Measurements from ENCODE around the gene RPL36A. TPM values are rescaled to one million over a fixed set of nuclear protein-coding genes. Genes with fewer than 3 reads are reported as not detected.

Gene RPL36A
- total and polyA plus RNA-seq, 4 donors = 123 to 519 (median 379) TPM

- no peak for TF ChIP-seq ATF3 (IDR thresholded peaks at IDR 0.05)
- no peak for TF ChIP-seq NR2F2 (IDR thresholded peaks at IDR 0.05)
- TF ChIP-seq HNF4A (conservative IDR thresholded peaks at IDR 0.05) = peak in 1 of 2 donors; percentile 15
- peak; percentile 70 for TF ChIP-seq SP1 (IDR thresholded peaks at IDR 0.05)
- TF ChIP-seq CTCF (IDR thresholded peaks at IDR 0.05; ENCODE audit: low read depth, low read length, missing input control) = no peak
- peak; percentile 5 for TF ChIP-seq MAX (IDR thresholded peaks at IDR 0.05)
These were observed 17.1 kb downstream of the RPL36A start, which contains the start of the genes GLA and HNRNPH2 (continued) for GRCh38 chrX:101407748-101408531.

GRCh38 chrX:101408532-101408841 is 17.7 kb downstream of the RPL36A start:
- peak overlapping the region; percentile 84 to 92 for H3K9ac ChIP-seq (ENCODE audit: low read depth in 1 of 2, low read length in 2 of 2)
- H3K9me3 ChIP-seq (ENCODE audit: control insufficient read depth in 4 of 4, low read length in 3 of 4) = no peaks in the 10 kb centered on the region
- H3K36me3 ChIP-seq (ENCODE audit: control insufficient read depth in 4 of 4, insufficient read depth in 3 of 4, low read depth in 1 of 4, low read length in 3 of 4) = peaks cover 2 to 11% (median 7%) of the 10 kb centered on the region in 4 donors
- peak overlapping the region; percentile 69 to 83 (median 73) for H3K4me3 ChIP-seq (ENCODE audit: low read depth in 1 of 3, low read length in 3 of 3)
- TF ChIP-seq CTCF (IDR thresholded peaks at IDR 0.05; ENCODE audit: low read depth, low read length, missing input control) (no peak), RXRA (IDR thresholded peaks at IDR 0.05) (no peak), HNF4A (conservative IDR thresholded peaks at IDR 0.05) (no peak), FOXA1 (IDR thresholded peaks at IDR 0.05) (no peak), TAF1 (conservative IDR thresholded peaks at IDR 0.05) (no peak), JUND (IDR thresholded peaks at IDR 0.05) (no peak), RAD21 (IDR thresholded peaks at IDR 0.05) (no peak), ZBTB33 (IDR thresholded peaks at IDR 0.05) (no peak), EGR1 (IDR thresholded peaks at IDR 0.05; ENCODE audit: low read depth in 2 of 2) (no peak), SP1 (IDR thresholded peaks at IDR 0.05) (no peak), HNF4G (IDR thresholded peaks at IDR 0.05) (no peak), MAX (IDR thresholded peaks at IDR 0.05) (no peak), YY1 (IDR thresholded peaks at IDR 0.05) (no peak), NR2F2 (IDR thresholded peaks at IDR 0.05) (no peak), FOXA2 (IDR thresholded peaks at IDR 0.05) (no peak), ATF3 (IDR thresholded peaks at IDR 0.05) (no peak), GABPA (IDR thresholded peaks at IDR 0.05 in 1 of 2, conservative IDR thresholded peaks at IDR 0.05 in 1 of 2) (no peak), REST (IDR thresholded peaks at IDR 0.05) (no peak)
- no peaks in the 10 kb centered on the region for H3K27me3 ChIP-seq (ENCODE audit: control insufficient read depth in 4 of 4, insufficient read depth in 4 of 4, low read length in 3 of 4)
- H3K4me1 ChIP-seq (ENCODE audit: control insufficient read depth in 4 of 4, insufficient read depth in 4 of 4, low read length in 3 of 4) = peaks cover 1 to 21% (median 9%) of the 10 kb centered on the region in 4 donors
- no peak for DNase-seq (ENCODE audit: low spot score)
- H3K27ac ChIP-seq (ENCODE audit: low read depth in 1 of 2, low read length in 2 of 2) = peak overlapping the region; percentile 95 to 96
- 0% methylated on average over 8 of the region's 8 CpGs for WGBS

Measured in liver (tissue), 9 donors.